ENCODE measurements around the gene DBF4B. TPM values are rescaled to one million over a fixed set of nuclear protein-coding genes. Genes with fewer than 3 reads are reported as not detected.
"Not testable (repeated sequence)": the region's sequence is repeated elsewhere in the genome, so short reads cannot be mapped to it uniquely, and the experiment has no call there.

The DBF4B gene
- total RNA-seq, 3 donors from 2014 or later (not counting 1 experiment from before 2014, with no cell fraction given): 3.0 to 4.1 (median 4.1) TPM

GRCh38 chr17:44677136-44677535 lies 31.3 kb upstream of the DBF4B start:
- no peak for TF ChIP-seq CTCF (IDR thresholded peaks at IDR 0.05)
- intact Hi-C loops (cut with micrococcal nuclease): no loop called here
- ATAC-seq: no peak
- Histone ChIP-seq H3K27me3 (ENCODE audit: control insufficient read depth, insufficient read depth, low read length) (no peaks in the 10 kb centered on the region), H3K27ac (ENCODE audit: low read length) (no peak overlapping the region), H3K4me1 (ENCODE audit: control insufficient read depth, insufficient read depth, low read length) (no peaks in the 10 kb centered on the region), H3K4me3 (ENCODE audit: low read length) (no peak overlapping the region), H3K36me3 (ENCODE audit: control insufficient read depth, insufficient read depth, low read length) (peaks cover 35% of the 10 kb centered on the region), H3K9me3 (ENCODE audit: control insufficient read depth, insufficient read depth, low read length) (no peaks in the 10 kb centered on the region)
- DNase-seq: no peak
- Mint-ChIP-seq H3K4me1 (no peaks in the 10 kb centered on the region), H3K27me3 (ENCODE audit: low read depth in 2 of 2) (no peaks in the 10 kb centered on the region), H3K9me3 (no peaks in the 10 kb centered on the region), H3K27ac (no peak overlapping the region), H3K36me3 (peaks cover 23% of the 10 kb centered on the region), H3K4me3 (no peak overlapping the region)
- no CpG with 5 or more reads among the region's 2 CpGs for WGBS (ENCODE audit: insufficient coverage)

- H3K4me3 ChIP-seq (ENCODE audit: low read length); H3K9me3 ChIP-seq (ENCODE audit: control insufficient read depth, insufficient read depth, low read length); H3K4me1 Mint-ChIP-seq; H3K27me3 ChIP-seq (ENCODE audit: control insufficient read depth, insufficient read depth, low read length); H3K27me3 Mint-ChIP-seq (ENCODE audit: low read depth in 2 of 2); H3K9me3 Mint-ChIP-seq; H3K4me3 Mint-ChIP-seq; H3K4me1 ChIP-seq (ENCODE audit: control insufficient read depth, insufficient read depth, low read length); ATAC-seq; H3K27ac Mint-ChIP-seq; intact Hi-C loops (cut with micrococcal nuclease); H3K27ac ChIP-seq (ENCODE audit: low read length); DNase-seq: not testable (repeated sequence)
- H3K36me3 ChIP-seq (ENCODE audit: control insufficient read depth, insufficient read depth, low read length): peaks cover 52% of the 10 kb centered on the region
- WGBS (ENCODE audit: insufficient coverage): 66% methylated on average over 4 of the region's 4 CpGs
- peaks cover 27% of the 10 kb centered on the region for H3K36me3 Mint-ChIP-seq
Observed at GRCh38 chr17:44683303-44683702, 25.2 kb upstream of the DBF4B start.

GRCh38 chr17:44687756-44688155 lies 20.7 kb upstream of the DBF4B start:
- DNase-seq (no peak), ATAC-seq (no peak)
- Mint-ChIP-seq H3K27ac (no peak overlapping the region), H3K4me1 (peaks cover 19 to 25% of the 10 kb centered on the region in 2 donors), H3K9me3 (no peaks in the 10 kb centered on the region), H3K36me3 (peaks cover 9% of the 10 kb centered on the region), H3K27me3 (ENCODE audit: low read depth in 2 of 2) (no peaks in the 10 kb centered on the region), H3K4me3 (no peak overlapping the region)
- H3K4me3 ChIP-seq (ENCODE audit: low read length): no peak overlapping the region
- peaks cover 16% of the 10 kb centered on the region for H3K4me1 ChIP-seq (ENCODE audit: control insufficient read depth, insufficient read depth, low read length)
- peaks cover 22% of the 10 kb centered on the region for H3K36me3 ChIP-seq (ENCODE audit: control insufficient read depth, insufficient read depth, low read length)
- H3K9me3 ChIP-seq (ENCODE audit: control insufficient read depth, insufficient read depth, low read length): no peaks in the 10 kb centered on the region
- no CpG with 5 or more reads among the region's 1 CpG for WGBS (ENCODE audit: insufficient coverage)
- TF ChIP-seq CTCF (IDR thresholded peaks at IDR 0.05): no peak
- H3K27ac ChIP-seq (ENCODE audit: low read length): no peak overlapping the region
- H3K27me3 ChIP-seq (ENCODE audit: control insufficient read depth, insufficient read depth, low read length): no peaks in the 10 kb centered on the region
- intact Hi-C loops (cut with micrococcal nuclease): no loop called here

GRCh38 chr17:44688200-44688599 lies 20.3 kb upstream of the DBF4B start:
- ATAC-seq (no peak), DNase-seq (no peak)
- Histone ChIP-seq H3K27me3 (ENCODE audit: control insufficient read depth, insufficient read depth, low read length) (no peaks in the 10 kb centered on the region), H3K9me3 (ENCODE audit: control insufficient read depth, insufficient read depth, low read length) (no peaks in the 10 kb centered on the region), H3K4me3 (ENCODE audit: low read length) (no peak overlapping the region), H3K36me3 (ENCODE audit: control insufficient read depth, insufficient read depth, low read length) (peaks cover 18% of the 10 kb centered on the region), H3K4me1 (ENCODE audit: control insufficient read depth, insufficient read depth, low read length) (peaks cover 16% of the 10 kb centered on the region), H3K27ac (ENCODE audit: low read length) (no peak overlapping the region)
- no peak for TF ChIP-seq CTCF (IDR thresholded peaks at IDR 0.05)
- Mint-ChIP-seq H3K27ac (no peak overlapping the region), H3K4me1 (peaks cover 19 to 25% of the 10 kb centered on the region in 2 donors), H3K4me3 (peak overlapping the region; percentile 100), H3K36me3 (peaks cover 7% of the 10 kb centered on the region), H3K9me3 (no peaks in the 10 kb centered on the region), H3K27me3 (ENCODE audit: low read depth in 2 of 2) (no peaks in the 10 kb centered on the region)
- WGBS (ENCODE audit: insufficient coverage): 100% methylated on average over 2 of the region's 2 CpGs
- intact Hi-C loops (cut with micrococcal nuclease): no loop called here

Data from natural killer cell (primary cell).